BJ (cell line): Measurements from ENCODE around the gene CAPN3. TPM values are rescaled to one million over a fixed set of nuclear protein-coding genes. Genes with fewer than 3 reads are reported as not detected.

Experiments
- CTCF ChIA-PET: fragments of 350-600 bp; formaldehyde crosslinking; extraction: SDS; loops from one replicate; lab custom pipeline; 2021; ENCODE audit warnings: antibody characterized with exemption, inconsistent platforms; lab: Yijun Ruan, JAX
- POLR2A ChIA-PET: fragments of 300-600 bp; sonication (Branson Sonifier 250); formaldehyde crosslinking; extraction: SDS; loops from one replicate; lab custom pipeline; 2021; ENCODE audit warnings: antibody characterized with exemption; lab: Charles Lee
- DNase-seq: peaks from one replicate; pipeline ENCODE4 v3.0.0-alpha.2; 2011; ENCODE audit warnings: low read depth
- H3K27me3 ChIP-seq: 2 replicates; pipeline ENCODE4 v1.6.0; 2011; ENCODE audit warnings: low read length; ENCODE audit not compliant: control insufficient read depth, insufficient read depth
- H3K36me3 ChIP-seq: 2 replicates; pipeline ENCODE4 v1.5.1; 2011; ENCODE audit warnings: low read length; ENCODE audit not compliant: control insufficient read depth, insufficient read depth
- H3K4me3 ChIP-seq: 2 replicates; pipeline ENCODE4 v1.5.1; 2011; ENCODE audit warnings: low read depth, mild to moderate bottlenecking, control low read depth, low read length
- polyA plus RNA-seq: library from polyadenylated mRNA; depleted of rRNA; stranded (reverse); fragments of >200 nt; gene quantifications from 2 replicates; pipeline ENCODE4 v1.2.3, GENCODE V29; 2011
- TF ChIP-seq, protein P1 (sequence below): IDR thresholded peaks from 2 replicates; pipeline ENCODE4 v1.5.1; 2011; ENCODE audit warnings: low read depth, mild to moderate bottlenecking, control low read depth, inconsistent platforms, low read length, moderate library complexity; ENCODE audit not compliant: insufficient read depth

The CAPN3 gene
- polyA plus RNA-seq, 1 experiment = 6.6 TPM

DNA sequence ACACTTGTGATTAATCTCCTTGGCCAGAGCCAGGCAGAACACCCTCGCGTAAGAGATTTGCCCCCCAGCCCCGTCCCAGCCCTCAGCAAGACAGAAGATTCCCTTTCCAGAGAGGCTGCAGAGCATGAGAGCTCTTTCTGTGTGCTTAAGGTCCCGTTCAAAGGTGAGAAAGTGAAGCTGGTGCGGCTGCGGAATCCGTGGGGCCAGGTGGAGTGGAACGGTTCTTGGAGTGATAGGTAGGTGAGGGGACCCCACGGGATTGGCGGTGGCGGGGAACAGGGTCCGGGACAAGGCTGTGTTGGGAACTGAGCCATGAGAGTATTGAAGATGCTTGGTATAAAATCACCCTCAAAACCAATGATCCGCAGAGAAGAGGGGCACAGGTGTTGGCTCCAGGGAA, 34.8 kb downstream of the CAPN3 start:
- no peak for DNase-seq
- ChIA-PET POLR2A (interaction anchor here (0.6 kb wide), 1 partner anchor 39 kb away, joined by 6 read pairs; no protein-coding TSS in a partner anchor), CTCF (interaction anchor here (0.6 to 1.1 kb wide), 3 partner anchors 9 to 122 kb away, joined by 3 to 6 read pairs (median 3); no protein-coding TSS in a partner anchor)
- Histone ChIP-seq H3K4me3 (no peak overlapping the region), H3K27me3 (no peaks in the 10 kb centered on the region), H3K36me3 (no peaks in the 10 kb centered on the region)
- TF ChIP-seq, protein P1, sequence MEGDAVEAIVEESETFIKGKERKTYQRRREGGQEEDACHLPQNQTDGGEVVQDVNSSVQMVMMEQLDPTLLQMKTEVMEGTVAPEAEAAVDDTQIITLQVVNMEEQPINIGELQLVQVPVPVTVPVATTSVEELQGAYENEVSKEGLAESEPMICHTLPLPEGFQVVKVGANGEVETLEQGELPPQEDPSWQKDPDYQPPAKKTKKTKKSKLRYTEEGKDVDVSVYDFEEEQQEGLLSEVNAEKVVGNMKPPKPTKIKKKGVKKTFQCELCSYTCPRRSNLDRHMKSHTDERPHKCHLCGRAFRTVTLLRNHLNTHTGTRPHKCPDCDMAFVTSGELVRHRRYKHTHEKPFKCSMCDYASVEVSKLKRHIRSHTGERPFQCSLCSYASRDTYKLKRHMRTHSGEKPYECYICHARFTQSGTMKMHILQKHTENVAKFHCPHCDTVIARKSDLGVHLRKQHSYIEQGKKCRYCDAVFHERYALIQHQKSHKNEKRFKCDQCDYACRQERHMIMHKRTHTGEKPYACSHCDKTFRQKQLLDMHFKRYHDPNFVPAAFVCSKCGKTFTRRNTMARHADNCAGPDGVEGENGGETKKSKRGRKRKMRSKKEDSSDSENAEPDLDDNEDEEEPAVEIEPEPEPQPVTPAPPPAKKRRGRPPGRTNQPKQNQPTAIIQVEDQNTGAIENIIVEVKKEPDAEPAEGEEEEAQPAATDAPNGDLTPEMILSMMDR = no peak

DNA sequence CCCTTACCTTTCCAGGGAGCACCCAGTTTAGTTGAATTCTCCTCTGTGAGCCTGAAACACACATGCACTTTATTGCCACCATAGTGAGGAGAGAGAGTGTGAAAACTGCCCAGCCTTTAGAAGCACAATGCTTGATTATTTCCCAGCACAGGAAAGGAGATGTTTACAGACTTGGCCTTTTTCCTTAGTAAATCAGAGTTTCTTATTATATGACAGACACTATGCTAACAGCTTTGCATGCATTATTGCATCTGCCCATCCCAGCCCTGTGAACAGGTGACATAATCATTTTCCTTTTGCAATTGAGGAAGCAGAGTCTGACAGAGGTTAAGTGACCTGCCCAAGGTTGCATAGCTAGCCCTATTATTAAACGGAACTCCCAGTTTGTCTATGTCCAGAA, 36.5 kb downstream of the CAPN3 start:
- ChIA-PET CTCF (interaction anchor here (1.4 kb wide), 1 partner anchor 11 kb away, joined by 5 read pairs; no protein-coding TSS in a partner anchor), POLR2A (no interaction called here)
- TF ChIP-seq, protein P1 = no peak
- Histone ChIP-seq H3K4me3 (no peak overlapping the region), H3K27me3 (no peaks in the 10 kb centered on the region), H3K36me3 (no peaks in the 10 kb centered on the region)
- DNase-seq = no peak

GRCh38 chr15:42401544-42402454, 42.5 kb downstream of the CAPN3 start:
- ChIA-PET POLR2A (no interaction called here), CTCF (interaction anchor here (1.5 kb wide), 1 partner anchor 12 kb away, joined by 3 read pairs; no protein-coding TSS in a partner anchor)
- H3K36me3 ChIP-seq = peaks cover 2% of the 10 kb centered on the region

GRCh38 chr15:42402455-42403205, 43.3 kb downstream of the CAPN3 start:
- no peak for DNase-seq

More at GRCh38 chr15:42401544-42402454, 42.5 kb downstream of the CAPN3 start:
- DNase-seq = no peak
- Histone ChIP-seq H3K4me3 (no peak overlapping the region), H3K27me3 (no peaks in the 10 kb centered on the region)
- TF ChIP-seq, protein P1 = no peak

More at GRCh38 chr15:42402455-42403205, 43.3 kb downstream of the CAPN3 start:
- ChIA-PET CTCF (interaction anchor here (1.2 to 1.5 kb wide), 3 partner anchors 11 to 264 kb away, joined by 3 read pairs; no protein-coding TSS in a partner anchor), POLR2A (no interaction called here)
- TF ChIP-seq, protein P1 = no peak
- H3K36me3 ChIP-seq = peaks cover 2% of the 10 kb centered on the region
- H3K4me3 ChIP-seq = no peak overlapping the region
- no peaks in the 10 kb centered on the region for H3K27me3 ChIP-seq
